NT2/D1 (cell line): ENCODE measurements around the gene STARD10.

Source experiments
- YY1 ChIP-seq: IDR thresholded peaks from 2 replicates; pipeline ENCODE4 v1.6.1; 2011; ENCODE audit not compliant: insufficient read length, insufficient read depth
- ZNF274 ChIP-seq: IDR thresholded peaks from 2 replicates; pipeline ENCODE4 v1.6.1; 2011; ENCODE audit warnings: mild to moderate bottlenecking, low read depth, low read length

DNA sequence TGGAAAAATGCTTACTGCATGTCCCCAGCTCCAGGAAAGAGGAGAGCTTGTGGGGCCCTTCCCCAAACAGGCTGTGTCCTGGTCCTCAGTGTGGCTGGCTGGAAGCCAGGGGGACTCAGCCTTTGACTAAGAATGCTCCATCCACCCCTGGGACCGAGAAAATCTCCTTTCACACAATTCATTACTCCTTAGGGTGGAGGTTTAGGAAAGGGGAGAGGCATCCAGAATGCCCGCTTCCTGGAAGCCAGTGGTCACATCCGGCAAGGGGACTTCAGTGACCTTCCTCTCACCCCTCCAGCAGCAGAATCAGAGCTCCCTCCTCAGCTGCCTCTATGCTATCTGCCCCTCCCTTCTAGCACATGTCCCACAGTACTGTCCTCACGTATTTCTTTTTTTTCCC is 42.3 kb upstream of the STARD10 start:
- TF ChIP-seq YY1 (no peak), ZNF274 (no peak)
